Neuronal stem cell (in vitro differentiated cells): ENCODE measurements around the gene RNMT.

Source experiments
- DNase-seq: peaks from one replicate; pipeline ENCODE4 v3.0.0-alpha.2; 2013; ENCODE audit warnings: low spot score
- H2AFZ ChIP-seq: one replicate; pipeline ENCODE4 v1.6.1; 2013; ENCODE audit warnings: mild to moderate bottlenecking, low read length, inconsistent platforms
- H2AK5ac ChIP-seq: 2 replicates; pipeline ENCODE4 v1.6.1; 2013; ENCODE audit warnings: low read depth, mild to moderate bottlenecking, inconsistent platforms, low read length, moderate library complexity, mixed read lengths
- H2BK120ac ChIP-seq: 2 replicates; pipeline ENCODE4 v1.6.1; 2013; ENCODE audit warnings: low read depth, mild to moderate bottlenecking, inconsistent platforms, low read length, moderate library complexity, mixed read lengths
- H2BK12ac ChIP-seq: one replicate; pipeline ENCODE4 v1.6.1; 2013; ENCODE audit warnings: low read length, inconsistent platforms
- H2BK15ac ChIP-seq: 2 replicates; pipeline ENCODE4 v1.6.1; 2013; ENCODE audit warnings: mild to moderate bottlenecking, low read length, inconsistent platforms, mixed read lengths
- H2BK5ac ChIP-seq: one replicate; pipeline ENCODE4 v1.6.1; 2013; ENCODE audit warnings: inconsistent platforms, mild to moderate bottlenecking, low read length, moderate library complexity
- H3K14ac ChIP-seq: one replicate; pipeline ENCODE4 v1.6.1; 2013; ENCODE audit warnings: low read length, inconsistent platforms
- H3K18ac ChIP-seq: 2 replicates; pipeline ENCODE4 v1.6.1; 2013; ENCODE audit warnings: low read length, inconsistent platforms
- H3K23ac ChIP-seq: 2 replicates; pipeline ENCODE4 v1.6.1; 2013; ENCODE audit warnings: low read depth, mild to moderate bottlenecking, mixed read lengths, low read length, inconsistent platforms; ENCODE audit not compliant: poor library complexity
- H3K27ac ChIP-seq: replicated peaks from 3 replicates; pipeline ENCODE4 v1.5.1; 2013; ENCODE audit warnings: low read length, inconsistent platforms
- H3K27me3 ChIP-seq, 3 experiments: 2 replicates each; pipeline ENCODE4 v1.6.1; 2013; ENCODE audit warnings: low read length in 3 of 3, mild to moderate bottlenecking in 2 of 3, inconsistent platforms in 1 of 3, low read depth in 1 of 3, mixed read lengths in 1 of 3, moderate library complexity in 1 of 3; ENCODE audit not compliant: control insufficient read depth in 3 of 3, insufficient read depth in 3 of 3
- H3K36me3 ChIP-seq, 2 donors: replicated peaks in 1 of 2; 2 replicates each; pipeline ENCODE4 v1.6.1; 2013; ENCODE audit warnings: low read length in 2 of 2; ENCODE audit not compliant: control insufficient read depth in 2 of 2, insufficient read depth in 2 of 2
- H3K4ac ChIP-seq: 2 replicates; pipeline ENCODE4 v1.6.1; 2013; ENCODE audit warnings: inconsistent platforms, mild to moderate bottlenecking, low read length, moderate library complexity
- H3K4me1 ChIP-seq, 2 donors: 1 replicate in 1 of 2; 2 replicates in 1 of 2; pipeline ENCODE4 v1.6.1; 2013; ENCODE audit warnings: low read length in 2 of 2, low read depth in 1 of 2; ENCODE audit not compliant: control insufficient read depth in 2 of 2, insufficient read depth in 1 of 2
- H3K4me2 ChIP-seq: one replicate; pipeline ENCODE4 v1.6.1; 2013; ENCODE audit warnings: mild to moderate bottlenecking, low read length, inconsistent platforms; ENCODE audit not compliant: insufficient read depth, poor library complexity, severe bottlenecking
- H3K4me3 ChIP-seq, 2 donors: 2 replicates each; pipeline ENCODE4 v1.5.1; 2013; ENCODE audit warnings: low read length in 2 of 2, mild to moderate bottlenecking in 2 of 2, inconsistent platforms in 1 of 2, moderate library complexity in 1 of 2
- H3K79me1 ChIP-seq: one replicate; pipeline ENCODE4 v1.6.1; 2013; ENCODE audit warnings: low read depth, mild to moderate bottlenecking, inconsistent platforms, low read length, moderate library complexity
- H3K9ac ChIP-seq: one replicate; pipeline ENCODE4 v1.6.1; 2013; ENCODE audit warnings: mild to moderate bottlenecking, low read depth, low read length, inconsistent platforms; ENCODE audit not compliant: poor library complexity
- H3K9me3 ChIP-seq, 2 donors: replicated peaks in 1 of 2; 2 replicates each; pipeline versions ENCODE3 to v1.6.1; 2013; ENCODE audit warnings: low read length in 2 of 2, mild to moderate bottlenecking in 2 of 2, inconsistent platforms in 1 of 2, low read depth in 1 of 2, mixed read lengths in 1 of 2, moderate library complexity in 1 of 2; ENCODE audit not compliant: control insufficient read depth in 2 of 2, insufficient read depth in 1 of 2
- H4K8ac ChIP-seq: one replicate; pipeline ENCODE4 v1.6.1; 2013; ENCODE audit warnings: low read depth, mild to moderate bottlenecking, inconsistent platforms, low read length, moderate library complexity
- H4K91ac ChIP-seq: one replicate; pipeline ENCODE4 v1.6.1; 2013; ENCODE audit warnings: low read length, low read depth, mild to moderate bottlenecking, inconsistent platforms; ENCODE audit not compliant: poor library complexity
- WGBS, 2 donors: extraction: QIAGEN DNeasy Blood & Tissue Kit; methylation state at CpG; one replicate each; pipeline ENCODE4 v1.1.7; 2013; ENCODE audit warnings: missing lambda C conversion rate in 2 of 2, mixed read lengths in 1 of 2; ENCODE audit not compliant: insufficient read length in 2 of 2, insufficient replicate concordance in 1 of 2; ENCODE audit errors: extremely low coverage in 2 of 2; 5-methylcytosine and 5-hydroxymethylcytosine counted together

Gene RNMT

GRCh38 chr18:13730481-13730880 lies 4.0 kb downstream of the RNMT start:
- Histone ChIP-seq H3K23ac (no peak overlapping the region), H3K14ac (no peak overlapping the region), H2BK120ac (no peak overlapping the region), H3K79me1 (peaks cover 2% of the 10 kb centered on the region), H4K8ac (no peak overlapping the region), H3K4me2 (no peak overlapping the region), H4K91ac (no peak overlapping the region), H2AFZ (no peak overlapping the region), H3K4me3 (no peak overlapping the region), H3K4ac (no peak overlapping the region), H2BK5ac (no peak overlapping the region), H3K4me1 (peaks cover under 1 to 2% of the 10 kb centered on the region in 2 donors), H3K18ac (no peak overlapping the region), H2AK5ac (no peak overlapping the region), H3K9ac (no peak overlapping the region), H3K27me3 (no peaks in the 10 kb centered on the region), H2BK12ac (no peak overlapping the region), H2BK15ac (no peak overlapping the region), H3K27ac (no peak overlapping the region), H3K36me3 (peaks cover 0 to 51% of the 10 kb centered on the region in 2 donors), H3K9me3 (peaks cover 0 to 6% of the 10 kb centered on the region in 2 donors)
- no peak for DNase-seq
- no CpG with 5 or more reads among the region's 1 CpG for WGBS, 2 donors

DNA sequence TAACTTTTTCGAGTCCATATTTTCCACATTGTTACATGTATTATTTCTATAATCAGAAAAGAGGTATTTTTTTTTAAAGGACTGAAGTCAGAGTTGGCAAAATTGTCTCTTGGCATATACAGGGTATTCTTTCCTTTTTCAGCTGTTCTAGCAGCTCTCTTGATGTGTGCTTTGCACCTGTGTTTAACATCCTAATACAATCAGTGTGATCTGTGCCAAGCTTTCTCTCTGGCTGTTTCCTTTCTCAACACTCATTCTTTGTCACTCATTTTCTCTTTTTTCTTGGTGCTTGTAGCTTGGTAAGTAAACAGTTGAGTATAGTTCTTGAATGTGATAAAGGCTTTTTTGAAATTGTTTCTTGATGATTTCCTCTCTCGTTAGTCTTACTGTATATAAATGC lies 9.2 kb downstream of the RNMT start:
- Histone ChIP-seq H3K9me3 (peaks cover 0 to 6% of the 10 kb centered on the region in 2 donors), H2BK120ac (no peak overlapping the region), H3K9ac (no peak overlapping the region), H2BK5ac (no peak overlapping the region), H3K36me3 (peaks cover 4 to 94% of the 10 kb centered on the region in 2 donors), H3K14ac (no peak overlapping the region), H3K18ac (no peak overlapping the region), H3K79me1 (no peaks in the 10 kb centered on the region), H3K4ac (no peak overlapping the region), H4K8ac (no peak overlapping the region), H3K27me3 (no peaks in the 10 kb centered on the region), H2BK15ac (no peak overlapping the region), H2AFZ (no peak overlapping the region), H3K27ac (no peak overlapping the region), H3K4me1 (no peaks in the 10 kb centered on the region), H4K91ac (no peak overlapping the region), H2AK5ac (no peak overlapping the region), H2BK12ac (no peak overlapping the region), H3K23ac (no peak overlapping the region), H3K4me2 (no peak overlapping the region), H3K4me3 (no peak overlapping the region)
- no CpG with 5 or more reads among the region's 2 CpGs for WGBS, 2 donors
- DNase-seq: no peak

DNA sequence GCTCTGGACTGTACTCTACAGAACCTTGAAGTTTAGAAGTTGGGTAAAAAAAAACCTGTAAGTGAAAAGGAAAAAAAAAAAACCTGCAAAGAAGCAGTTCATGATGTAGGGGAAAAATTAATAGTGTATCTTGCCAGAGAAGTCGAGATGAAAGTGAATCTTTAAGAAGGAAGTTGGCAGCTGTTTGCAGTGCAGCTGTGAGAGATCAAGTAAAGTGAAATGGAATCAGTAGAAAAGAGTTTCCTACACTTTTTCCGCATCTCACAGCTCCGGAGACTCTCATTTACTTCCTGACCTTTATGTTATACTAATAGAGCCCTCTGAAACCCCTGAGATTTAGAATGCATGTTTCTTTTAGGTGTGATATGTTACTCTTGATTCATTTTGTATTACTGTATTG lies 19.2 kb downstream of the RNMT start:
- no peak overlapping the region for H2BK15ac ChIP-seq
- no peak overlapping the region for H3K18ac ChIP-seq
- no peak overlapping the region for H4K8ac ChIP-seq
- H2BK5ac ChIP-seq: no peak overlapping the region
- H3K27me3 ChIP-seq: no peaks in the 10 kb centered on the region
- no peak overlapping the region for H3K23ac ChIP-seq
- no peak overlapping the region for H3K14ac ChIP-seq
- H3K4me2 ChIP-seq: no peak overlapping the region
- H2AFZ ChIP-seq: no peak overlapping the region
- no peak overlapping the region for H2AK5ac ChIP-seq
- no peak for DNase-seq
- no CpG with 5 or more reads among the region's 3 CpGs for WGBS, 2 donors
- no peak overlapping the region for H4K91ac ChIP-seq
- H2BK12ac ChIP-seq: no peak overlapping the region
- no peaks in the 10 kb centered on the region for H3K4me1 ChIP-seq
- no peak overlapping the region for H3K27ac ChIP-seq
- no peak overlapping the region for H3K4me3 ChIP-seq
- no peaks in the 10 kb centered on the region for H3K9me3 ChIP-seq
- H3K79me1 ChIP-seq: no peaks in the 10 kb centered on the region
- H2BK120ac ChIP-seq: no peak overlapping the region
- H3K36me3 ChIP-seq: peaks cover 15 to 95% of the 10 kb centered on the region in 2 donors
- no peak overlapping the region for H3K4ac ChIP-seq
- H3K9ac ChIP-seq: no peak overlapping the region

- Histone ChIP-seq H2BK12ac (no peak overlapping the region), H3K36me3 (peaks cover 15 to 88% of the 10 kb centered on the region in 2 donors), H3K9ac (no peak overlapping the region), H3K18ac (no peak overlapping the region), H3K14ac (no peak overlapping the region), H3K4ac (no peak overlapping the region), H2BK120ac (no peak overlapping the region), H3K4me3 (no peak overlapping the region), H2AK5ac (no peak overlapping the region), H3K27me3 (no peaks in the 10 kb centered on the region), H3K4me2 (no peak overlapping the region), H3K4me1 (no peaks in the 10 kb centered on the region), H2BK5ac (no peak overlapping the region), H3K27ac (no peak overlapping the region), H3K79me1 (no peaks in the 10 kb centered on the region), H4K91ac (no peak overlapping the region), H4K8ac (no peak overlapping the region), H2AFZ (no peak overlapping the region), H2BK15ac (no peak overlapping the region), H3K23ac (no peak overlapping the region), H3K9me3 (no peaks in the 10 kb centered on the region)
- no peak for DNase-seq
- WGBS, 2 donors: no CpG with 5 or more reads among the region's 3 CpGs
These were observed 20.2 kb downstream of the RNMT start for GRCh38 chr18:13746633-13747032.
